MCF 10A (cell line): ENCODE data around the gene PTX3. TPM values are rescaled to one million over a fixed set of nuclear protein-coding genes. Genes with fewer than 3 reads are reported as not detected.
A peak's percentile ranks its signal among the peaks of the same experiment; 100 is the strongest.

ENCODE experiments used
- BruUV-seq: library from RNA; stranded (reverse); fragments of 400-500 nt; replicated peaks from 2 replicates; lab custom pipeline; 2021; lab: Mats Ljungman, UMichigan
- CTCF ChIA-PET: fragments of 300-600 bp; sonication (Branson Sonifier 250); formaldehyde crosslinking; extraction: SDS; loops from one replicate; lab custom pipeline; 2021; ENCODE audit warnings: antibody characterized with exemption, inconsistent platforms; lab: Yijun Ruan, JAX
- POLR2A ChIA-PET: fragments of 300-600, 350-650 bp; sonication (Branson Sonifier 250); formaldehyde crosslinking; extraction: SDS; loops from one replicate; lab custom pipeline; 2020; ENCODE audit warnings: antibody characterized with exemption, inconsistent platforms; lab: Yijun Ruan, JAX
- DNase-seq: peaks from one replicate; pipeline ENCODE4 v3.0.0-alpha.2; 2018; ENCODE audit not compliant: unreplicated experiment
- H3K27ac Mint-ChIP-seq: one replicate; pipeline ENCODE4 v1.8.0; 2022; ENCODE audit warnings: mild to moderate bottlenecking, low read depth, mixed read lengths; ENCODE audit not compliant: unreplicated experiment
- H3K27me3 Mint-ChIP-seq: one replicate; pipeline ENCODE4 v1.8.0; 2022; ENCODE audit warnings: mixed read lengths; ENCODE audit not compliant: insufficient read depth, unreplicated experiment
- H3K36me3 Mint-ChIP-seq: one replicate; pipeline ENCODE4 v1.8.0; 2022; ENCODE audit warnings: mild to moderate bottlenecking, moderate library complexity, mixed read lengths; ENCODE audit not compliant: insufficient read depth, unreplicated experiment
- H3K4me1 Mint-ChIP-seq: one replicate; pipeline ENCODE4 v1.8.0; 2022; ENCODE audit warnings: mixed read lengths; ENCODE audit not compliant: insufficient read depth, unreplicated experiment
- H3K4me3 Mint-ChIP-seq: one replicate; pipeline ENCODE4 v1.8.0; 2022; ENCODE audit warnings: mild to moderate bottlenecking, moderate library complexity, mixed read lengths; ENCODE audit not compliant: unreplicated experiment
- H3K9me3 Mint-ChIP-seq: one replicate; pipeline ENCODE4 v1.8.0; 2022; ENCODE audit warnings: mixed read lengths; ENCODE audit not compliant: unreplicated experiment
- CTCF ChIP-seq: fragments of 200-600 bp; IDR thresholded peaks from one replicate; pipeline ENCODE4 v1.8.0; 2022; ENCODE audit warnings: antibody characterized with exemption, mild to moderate bottlenecking; ENCODE audit not compliant: unreplicated experiment
- intact Hi-C: fragments of 100-400 bp; cut with micrococcal nuclease; formaldehyde crosslinking; loops from 2 replicates; pipeline ENCODE4 v1.14.1; 2022
- total RNA-seq: library from RNA; stranded (reverse); gene quantifications from 2 replicates; pipeline ENCODE4 v1.2.3, GENCODE V29; 2022

PTX3 gene
- total RNA-seq, 1 experiment from 2014 or later: 217 TPM

GRCh38 chr3:157442729-157443128, 6.1 kb downstream of the PTX3 start:
- CTCF ChIA-PET: interaction anchor here (0.9 to 2.1 kb wide), 2 partner anchors 50 to 241 kb away, joined by 3 to 9 read pairs; no protein-coding TSS in a partner anchor
- Mint-ChIP-seq H3K36me3 (peaks cover 21% of the 10 kb centered on the region), H3K27me3 (no peaks in the 10 kb centered on the region), H3K27ac (no peak overlapping the region), H3K4me1 (peaks cover 17% of the 10 kb centered on the region), H3K9me3 (no peaks in the 10 kb centered on the region), H3K4me3 (no peak overlapping the region)
- no peak for DNase-seq
- intact Hi-C loops: no loop called here
- BruUV-seq: no TSS peak
- POLR2A ChIA-PET: no interaction called here
- TF ChIP-seq CTCF: no peak

GRCh38 chr3:157443905-157444796, 7.5 kb downstream of the PTX3 start:
- no TSS peak for BruUV-seq
- Mint-ChIP-seq H3K36me3 (peaks cover 15% of the 10 kb centered on the region), H3K4me1 (peaks cover 17% of the 10 kb centered on the region), H3K27ac (no peak overlapping the region), H3K4me3 (no peak overlapping the region), H3K9me3 (no peaks in the 10 kb centered on the region), H3K27me3 (no peaks in the 10 kb centered on the region)
- intact Hi-C loops: no loop called here
- DNase-seq: no peak
- POLR2A ChIA-PET: interaction anchor here (0.6 to 1.1 kb wide), 3 partner anchors 207 to 284 kb away, joined by 3 to 6 read pairs (median 3); partner anchors contain the start of gene CCNL1
- CTCF ChIA-PET: interaction anchor here (0.7 to 7.1 kb wide), 7 partner anchors 9 to 239 kb away, joined by 3 to 88 read pairs (median 3); no protein-coding TSS in a partner anchor
- TF ChIP-seq CTCF: no peak

- Mint-ChIP-seq H3K4me3 (no peak overlapping the region), H3K27me3 (no peaks in the 10 kb centered on the region), H3K9me3 (no peaks in the 10 kb centered on the region), H3K36me3 (peaks cover 15% of the 10 kb centered on the region), H3K27ac (no peak overlapping the region), H3K4me1 (peaks cover 17% of the 10 kb centered on the region)
- no peak for DNase-seq
- no TSS peak for BruUV-seq
- ChIA-PET POLR2A (interaction anchor here (0.8 to 1.7 kb wide), 3 partner anchors 13 to 284 kb away, joined by 3 to 6 read pairs (median 4); partner anchors contain the start of gene CCNL1), CTCF (interaction anchor here (0.7 to 7.1 kb wide), 6 partner anchors 10 to 240 kb away, joined by 3 to 88 read pairs (median 3); no protein-coding TSS in a partner anchor)
- TF ChIP-seq CTCF: no peak
- intact Hi-C loops: loop anchor here (5.0 kb wide), 1 partner anchor 287 kb away; no protein-coding TSS in a partner anchor
Measured at GRCh38 chr3:157444797-157445184, 8.1 kb downstream of the PTX3 start.

DNA sequence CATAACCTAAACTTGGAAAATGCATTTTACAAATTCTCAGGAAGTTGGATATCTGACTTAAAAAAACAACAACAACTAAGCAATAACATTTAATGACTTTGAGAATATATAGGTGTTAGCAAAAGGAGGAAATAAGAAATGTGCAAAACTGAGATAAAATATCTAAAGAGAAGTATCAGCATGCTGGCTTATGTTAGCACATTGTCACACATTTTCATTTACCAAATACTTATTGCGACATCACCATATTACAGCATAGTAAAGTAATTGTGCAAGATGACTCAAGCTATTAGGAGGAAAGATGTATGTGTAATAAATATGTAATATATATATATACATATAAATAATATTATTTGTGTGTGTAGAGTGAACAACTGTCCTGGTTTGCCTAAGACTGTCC, 9.2 kb downstream of the PTX3 start:
- BruUV-seq: no TSS peak
- intact Hi-C loops: loop anchor here (5.0 kb wide), 1 partner anchor 289 kb away; no protein-coding TSS in a partner anchor

More for the DNA sequence above, 9.2 kb downstream of the PTX3 start:
- CTCF ChIA-PET: interaction anchor here (0.8 to 7.1 kb wide), 7 partner anchors 10 to 241 kb away, joined by 3 to 88 read pairs (median 4); partner anchors contain the start of gene PTX3
- POLR2A ChIA-PET: interaction anchor here (1.0 to 1.8 kb wide), 5 partner anchors 12 to 271 kb away, joined by 3 to 6 read pairs (median 4); no protein-coding TSS in a partner anchor
- TF ChIP-seq CTCF: no peak
- no peak overlapping the region for H3K4me3 Mint-ChIP-seq
- H3K4me1 Mint-ChIP-seq: peaks cover 17% of the 10 kb centered on the region
- H3K27me3 Mint-ChIP-seq: no peaks in the 10 kb centered on the region
- H3K9me3 Mint-ChIP-seq: no peaks in the 10 kb centered on the region
- no peak overlapping the region for H3K27ac Mint-ChIP-seq
- peaks cover 15% of the 10 kb centered on the region for H3K36me3 Mint-ChIP-seq
- peak; percentile 79 for DNase-seq
